ENCODE results near the gene FAM76A. TPM values are rescaled to one million over a fixed set of nuclear protein-coding genes. Genes with fewer than 3 reads are reported as not detected.
"Not testable (repeated sequence)": the region's sequence is repeated elsewhere in the genome, so short reads cannot be mapped to it uniquely, and the experiment has no call there.

The FAM76A gene
- total RNA-seq, 1 donor from 2014 or later, result 19.3 TPM

DNA sequence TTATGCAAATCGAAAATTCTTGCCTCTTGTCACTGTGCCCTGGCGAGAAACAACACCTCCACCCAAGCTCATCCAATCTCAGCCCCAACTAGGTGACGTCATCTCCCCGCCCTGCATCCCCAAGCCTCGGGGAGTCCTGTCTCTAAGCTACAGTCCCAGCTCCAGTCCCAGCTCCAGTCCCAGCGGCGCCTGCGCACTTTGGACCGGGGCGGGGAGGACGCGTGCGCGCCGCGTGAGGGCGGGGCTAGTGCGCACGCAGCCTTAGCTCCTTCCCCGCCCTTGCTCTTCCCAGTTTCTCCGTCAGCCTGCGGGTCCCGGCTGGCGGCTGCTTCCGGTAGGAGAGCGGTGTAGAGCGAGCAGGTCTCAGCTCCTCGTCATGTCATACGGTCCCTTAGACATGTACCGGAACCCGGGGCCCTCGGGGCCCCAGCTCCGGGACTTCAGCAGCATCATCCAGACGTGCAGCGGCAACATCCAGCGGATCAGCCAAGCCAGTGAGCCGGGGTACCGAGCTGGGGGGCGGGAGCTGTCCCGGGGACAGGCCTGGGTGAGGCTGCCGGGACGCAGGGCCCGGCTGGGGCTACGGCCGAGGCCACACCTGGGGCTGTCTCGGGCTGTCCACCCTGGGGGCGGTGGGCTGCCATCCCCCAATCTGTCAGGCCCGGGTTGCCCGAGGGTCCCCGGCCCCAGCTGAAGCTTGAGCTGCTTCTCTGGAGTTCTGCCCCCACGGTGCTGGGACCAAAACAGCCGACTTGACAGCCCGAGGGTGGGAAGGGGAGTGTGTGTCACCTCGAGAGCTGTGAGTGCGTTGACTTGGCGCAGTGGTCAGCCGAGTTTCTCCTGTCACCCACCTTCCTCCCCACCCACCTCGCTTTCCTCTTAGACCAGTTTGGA is 47.4 kb downstream of the FAM76A start, which contains the start of gene STX12:
Gene STX12, plus strand, starts transcription at position 288 of the 894 bp plus-strand sequence. Its CDS starts 89 bp downstream, at position 377.
- H3K4me3 Mint-ChIP-seq, result peak within 1 kb of the TSS; percentile 93
- H3K27me3 Mint-ChIP-seq, result no peaks in the 10 kb centered on the region
- no peaks in the 10 kb centered on the region for H3K9me3 Mint-ChIP-seq
- TF ChIP-seq, protein P1, sequence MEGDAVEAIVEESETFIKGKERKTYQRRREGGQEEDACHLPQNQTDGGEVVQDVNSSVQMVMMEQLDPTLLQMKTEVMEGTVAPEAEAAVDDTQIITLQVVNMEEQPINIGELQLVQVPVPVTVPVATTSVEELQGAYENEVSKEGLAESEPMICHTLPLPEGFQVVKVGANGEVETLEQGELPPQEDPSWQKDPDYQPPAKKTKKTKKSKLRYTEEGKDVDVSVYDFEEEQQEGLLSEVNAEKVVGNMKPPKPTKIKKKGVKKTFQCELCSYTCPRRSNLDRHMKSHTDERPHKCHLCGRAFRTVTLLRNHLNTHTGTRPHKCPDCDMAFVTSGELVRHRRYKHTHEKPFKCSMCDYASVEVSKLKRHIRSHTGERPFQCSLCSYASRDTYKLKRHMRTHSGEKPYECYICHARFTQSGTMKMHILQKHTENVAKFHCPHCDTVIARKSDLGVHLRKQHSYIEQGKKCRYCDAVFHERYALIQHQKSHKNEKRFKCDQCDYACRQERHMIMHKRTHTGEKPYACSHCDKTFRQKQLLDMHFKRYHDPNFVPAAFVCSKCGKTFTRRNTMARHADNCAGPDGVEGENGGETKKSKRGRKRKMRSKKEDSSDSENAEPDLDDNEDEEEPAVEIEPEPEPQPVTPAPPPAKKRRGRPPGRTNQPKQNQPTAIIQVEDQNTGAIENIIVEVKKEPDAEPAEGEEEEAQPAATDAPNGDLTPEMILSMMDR (IDR thresholded peaks at IDR 0.05), result no peak
- H3K4me1 Mint-ChIP-seq, result peaks cover 37% of the 10 kb centered on the region
- intact Hi-C loops (cut with micrococcal nuclease), result loop anchor here (1.0 to 5.0 kb wide), 8 partner anchors 48 to 964 kb away; partner anchors contain the start of genes FAM76A, IFI6, MED18 and PPP1R8
- ChIA-PET POLR2A (interaction anchor here (0.5 to 3.4 kb wide), 22 partner anchors 9 to 1354 kb away, joined by 3 to 42 read pairs (median 4); partner anchors contain the start of genes EYA3, FAM76A, GMEB1 and IFI6), CTCF (interaction anchor here (0.5 to 1.4 kb wide), 3 partner anchors 12 to 165 kb away, joined by 3 read pairs; partner anchors contain the start of gene PPP1R8)
- H3K36me3 Mint-ChIP-seq (ENCODE audit: low read depth), result peaks cover 20% of the 10 kb centered on the region
- H3K27ac Mint-ChIP-seq, result peak within 1 kb of the TSS; percentile 98
- DNase-seq, result peak; percentile 97
- peak; percentile 93 for ATAC-seq (ENCODE audit: low read depth)

GRCh38 chr1:27773826-27774445 is 48.2 kb downstream of the FAM76A start:
- H3K4me1 Mint-ChIP-seq, result peaks cover 41% of the 10 kb centered on the region
- ATAC-seq (ENCODE audit: low read depth) (peak; percentile 13), DNase-seq (no peak)
- CTCF ChIA-PET, result interaction anchor here (1.4 kb wide), 1 partner anchor 12 kb away, joined by 3 read pairs; no protein-coding TSS in a partner anchor
- peaks cover 22% of the 10 kb centered on the region for H3K36me3 Mint-ChIP-seq (ENCODE audit: low read depth)
- H3K27me3 Mint-ChIP-seq, result no peaks in the 10 kb centered on the region
- TF ChIP-seq, protein P1 (IDR thresholded peaks at IDR 0.05), result no peak
- intact Hi-C loops (cut with micrococcal nuclease), result loop anchor here (1.0 to 5.0 kb wide), 8 partner anchors 49 to 963 kb away; partner anchors contain the start of genes FAM76A, IFI6, MED18 and PPP1R8
- H3K9me3 Mint-ChIP-seq, result no peaks in the 10 kb centered on the region
- POLR2A ChIA-PET, result interaction anchor here (0.6 to 3.4 kb wide), 12 partner anchors 10 to 895 kb away, joined by 3 to 42 read pairs (median 4); partner anchors contain the start of genes EYA3, FAM76A, GMEB1 and PPP1R8
- H3K27ac Mint-ChIP-seq, result peak overlapping the region; percentile 98
- peak overlapping the region; percentile 93 for H3K4me3 Mint-ChIP-seq

- TF ChIP-seq, protein P1 (IDR thresholded peaks at IDR 0.05), result no peak
- intact Hi-C loops (cut with micrococcal nuclease), result loop anchor here (5.0 kb wide), 2 partner anchors 473 to 963 kb away; partner anchors contain the start of gene YTHDF2
- ChIA-PET CTCF (interaction anchor here (1.0 kb wide), 1 partner anchor 11 kb away, joined by 3 read pairs; no protein-coding TSS in a partner anchor), POLR2A (interaction anchor here (1.0 to 3.4 kb wide), 2 partner anchors 49 to 56 kb away, joined by 3 to 34 read pairs; partner anchors contain the start of genes FAM76A and PPP1R8)
- peaks cover 24% of the 10 kb centered on the region for H3K36me3 Mint-ChIP-seq (ENCODE audit: low read depth)
- DNase-seq (no peak), ATAC-seq (ENCODE audit: low read depth) (no peak)
- no peaks in the 10 kb centered on the region for H3K27me3 Mint-ChIP-seq
- H3K27ac Mint-ChIP-seq, result peak overlapping the region; percentile 24
- no peak overlapping the region for H3K4me3 Mint-ChIP-seq
- peaks cover 45% of the 10 kb centered on the region for H3K4me1 Mint-ChIP-seq
- no peaks in the 10 kb centered on the region for H3K9me3 Mint-ChIP-seq
Measured at GRCh38 chr1:27774654-27775053, 48.9 kb downstream of the FAM76A start.

DNA sequence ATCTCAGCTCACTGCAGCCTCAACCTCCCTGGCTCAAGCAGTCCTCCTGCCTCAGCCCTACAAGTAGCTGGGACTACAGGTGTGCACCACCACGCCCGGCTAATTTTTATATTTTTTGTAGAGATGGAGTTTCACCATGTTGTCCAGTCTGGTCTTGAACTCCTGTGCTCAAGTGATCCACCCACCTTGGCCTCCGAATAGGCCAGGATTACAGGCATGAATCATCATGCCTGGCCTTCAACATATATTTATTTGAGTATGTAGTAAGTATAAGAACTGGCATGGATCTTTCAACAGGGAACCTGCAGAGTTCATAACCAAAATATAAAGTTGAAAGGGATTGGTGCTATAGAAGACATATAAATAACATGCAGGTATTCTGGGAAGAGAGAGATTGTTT is 49.6 kb downstream of the FAM76A start:
- H3K4me3 Mint-ChIP-seq; H3K27me3 Mint-ChIP-seq; intact Hi-C loops (cut with micrococcal nuclease); DNase-seq; ATAC-seq (ENCODE audit: low read depth); H3K9me3 Mint-ChIP-seq: not testable (repeated sequence)
- Mint-ChIP-seq H3K27ac (peak overlapping the region; percentile 35), H3K4me1 (peaks cover 45% of the 10 kb centered on the region), H3K36me3 (ENCODE audit: low read depth) (peaks cover 29% of the 10 kb centered on the region)
- CTCF ChIA-PET, result interaction anchor here (1.0 kb wide), 1 partner anchor 12 kb away, joined by 3 read pairs; no protein-coding TSS in a partner anchor
- POLR2A ChIA-PET, result interaction anchor here (0.6 kb wide), 1 partner anchor 13 kb away, joined by 3 read pairs; no protein-coding TSS in a partner anchor

GRCh38 chr1:27776276-27776675 is 50.5 kb downstream of the FAM76A start:
- Mint-ChIP-seq H3K36me3 (ENCODE audit: low read depth) (peaks cover 29% of the 10 kb centered on the region), H3K4me1 (peaks cover 43% of the 10 kb centered on the region)
- H3K9me3 Mint-ChIP-seq; CTCF ChIA-PET; intact Hi-C loops (cut with micrococcal nuclease); H3K27me3 Mint-ChIP-seq; DNase-seq; ATAC-seq (ENCODE audit: low read depth); H3K27ac Mint-ChIP-seq; H3K4me3 Mint-ChIP-seq: not testable (repeated sequence)
- POLR2A ChIA-PET, result interaction anchor here (0.7 kb wide), 1 partner anchor 51 kb away, joined by 3 read pairs; the partner anchor contains the start of gene FAM76A

Data from activated B cell treated with CpG ODN at 0.5 μM for 24 hours (primary cell).